ENCODE results near the gene SCN3B.

The SCN3B gene

GRCh38 chr11:123594921-123595320, 59.5 kb downstream of the SCN3B start:
- DNase-seq (ENCODE audit: low read depth): no peak

GRCh38 chr11:123594188-123594901, 60.1 kb downstream of the SCN3B start:
- DNase-seq (ENCODE audit: low read depth): peak; percentile 38

- no peak for DNase-seq (ENCODE audit: low read depth)
Measured at GRCh38 chr11:123593570-123593969, 60.9 kb downstream of the SCN3B start.

GRCh38 chr11:123590296-123590912, 64.0 kb downstream of the SCN3B start:
- peak; percentile 83 for DNase-seq (ENCODE audit: low read depth)

- DNase-seq (ENCODE audit: low read depth): no peak
Measured at GRCh38 chr11:123588864-123589262, 65.6 kb downstream of the SCN3B start.

GRCh38 chr11:123588117-123588863, 66.1 kb downstream of the SCN3B start:
- DNase-seq (ENCODE audit: low read depth): no peak

- DNase-seq (ENCODE audit: low read depth): no peak
Measured at GRCh38 chr11:123587559-123587958, 66.9 kb downstream of the SCN3B start.

- peak; percentile 26 for DNase-seq (ENCODE audit: low read depth)
Measured at GRCh38 chr11:123587044-123587443, 67.4 kb downstream of the SCN3B start.

GRCh38 chr11:123586568-123586967, 67.9 kb downstream of the SCN3B start:
- DNase-seq (ENCODE audit: low read depth): no peak

GRCh38 chr11:123585706-123586105, 68.7 kb downstream of the SCN3B start:
- DNase-seq (ENCODE audit: low read depth): no peak

GRCh38 chr11:123585206-123585605, 69.2 kb downstream of the SCN3B start:
- DNase-seq (ENCODE audit: low read depth): no peak

- DNase-seq (ENCODE audit: low read depth): no peak
Measured at GRCh38 chr11:123584737-123585136, 69.7 kb downstream of the SCN3B start.

- DNase-seq (ENCODE audit: low read depth): no peak
Measured at GRCh38 chr11:123584186-123584585, 70.2 kb downstream of the SCN3B start.

GRCh38 chr11:123582992-123583504, 71.4 kb downstream of the SCN3B start:
- DNase-seq (ENCODE audit: low read depth): no peak

- no peak for DNase-seq (ENCODE audit: low read depth)
Measured at GRCh38 chr11:123581651-123582399, 72.6 kb downstream of the SCN3B start.

- peak; percentile 54 for DNase-seq (ENCODE audit: low read depth)
Measured at GRCh38 chr11:123580557-123581275, 73.7 kb downstream of the SCN3B start.

GRCh38 chr11:123580137-123580536, 74.3 kb downstream of the SCN3B start:
- no peak for DNase-seq (ENCODE audit: low read depth)

GRCh38 chr11:123579482-123579812, 75.0 kb downstream of the SCN3B start:
- no peak for DNase-seq (ENCODE audit: low read depth)

Measured in EH (cell line).